AG10803 (cell line): ENCODE data around the gene LMBR1.
"Not testable (repeated sequence)": the region's sequence is repeated elsewhere in the genome, so short reads cannot be mapped to it uniquely, and the experiment has no call there.

Experiments
- DNase-seq: peaks from one replicate; pipeline ENCODE4 v3.0.0; 2010; ENCODE audit warnings: low read depth
- H3K4me3 ChIP-seq: 2 replicates; pipeline ENCODE4 v1.5.1; 2011; ENCODE audit warnings: mild to moderate bottlenecking, low read length, control low read depth
- CTCF ChIP-seq: conservative IDR thresholded peaks from 2 replicates; pipeline ENCODE4 v1.5.1; 2011; ENCODE audit warnings: mild to moderate bottlenecking, low read length, control low read depth, inconsistent platforms

The LMBR1 gene

GRCh38 chr7:156854654-156855053 is 38.3 kb downstream of the LMBR1 start:
- no peak overlapping the region for H3K4me3 ChIP-seq
- no peak for TF ChIP-seq CTCF
- DNase-seq: no peak

- no peak for DNase-seq
- TF ChIP-seq CTCF: no peak
- no peak overlapping the region for H3K4me3 ChIP-seq
These were observed 44.0 kb downstream of the LMBR1 start for GRCh38 chr7:156848979-156849378.

GRCh38 chr7:156845379-156846101 is 47.4 kb downstream of the LMBR1 start:
- DNase-seq: no peak
- H3K4me3 ChIP-seq: no peak overlapping the region
- no peak for TF ChIP-seq CTCF

GRCh38 chr7:156843582-156843981 is 49.4 kb downstream of the LMBR1 start:
- not testable (repeated sequence) for H3K4me3 ChIP-seq, DNase-seq

GRCh38 chr7:156843157-156843556 is 49.8 kb downstream of the LMBR1 start:
- no peak for DNase-seq
- H3K4me3 ChIP-seq: no peak overlapping the region
- no peak for TF ChIP-seq CTCF

- no peak overlapping the region for H3K4me3 ChIP-seq
- no peak for DNase-seq
- TF ChIP-seq CTCF: no peak
These were observed 50.2 kb downstream of the LMBR1 start for GRCh38 chr7:156842740-156843140.

GRCh38 chr7:156842317-156842716 is 50.7 kb downstream of the LMBR1 start:
- no peak for DNase-seq
- H3K4me3 ChIP-seq: no peak overlapping the region
- no peak for TF ChIP-seq CTCF
